CD4-positive, alpha-beta T cell treated with Interleukin-15 for 4 hours (primary cell): ENCODE measurements around the gene ODF2L.

Source experiments
- DNase-seq: peaks from one replicate; pipeline ENCODE4 v3.0.0-alpha.2; 2020; ENCODE audit warnings: low spot score

The ODF2L gene

GRCh38 chr1:86395751-86396497 is at the start of gene ODF2L:
Gene ODF2L, minus strand, starts transcription at chr1:86396323. Its CDS starts 9,296 bp downstream, at chr1:86387027.
- peak; percentile 88 for DNase-seq

- DNase-seq = no peak
Measured at GRCh38 chr1:86445919-86446318, 49.8 kb upstream of the ODF2L start.

GRCh38 chr1:86441997-86442396 is 45.9 kb upstream of the ODF2L start:
- no peak for DNase-seq

- no peak for DNase-seq
Measured at GRCh38 chr1:86441581-86441980, 45.5 kb upstream of the ODF2L start.

- no peak for DNase-seq
Measured at GRCh38 chr1:86436041-86436440, 39.9 kb upstream of the ODF2L start.

GRCh38 chr1:86435327-86435726 is 39.2 kb upstream of the ODF2L start:
- DNase-seq = no peak

- no peak for DNase-seq
Measured at GRCh38 chr1:86434059-86434458, 37.9 kb upstream of the ODF2L start.

- DNase-seq = no peak
Measured at GRCh38 chr1:86430376-86430775, 34.3 kb upstream of the ODF2L start.

- peak; percentile 25 for DNase-seq
Measured at GRCh38 chr1:86429835-86430234, 33.7 kb upstream of the ODF2L start.

- no peak for DNase-seq
Measured at GRCh38 chr1:86429122-86429725, 33.1 kb upstream of the ODF2L start.

- DNase-seq = no peak
Measured at GRCh38 chr1:86423873-86424272, 27.8 kb upstream of the ODF2L start, which contains the start of gene CLCA2. Gene CLCA2, plus strand, starts transcription at chr1:86424171. Its CDS starts 77 bp downstream, at chr1:86424248.

- no peak for DNase-seq
Measured at GRCh38 chr1:86423473-86423872, 27.4 kb upstream of the ODF2L start.

- DNase-seq = no peak
Measured at GRCh38 chr1:86421601-86422280, 25.6 kb upstream of the ODF2L start.

- DNase-seq = peak; percentile 54
Measured at GRCh38 chr1:86419277-86419903, 23.3 kb upstream of the ODF2L start.

- no peak for DNase-seq
Measured at GRCh38 chr1:86416343-86416742, 20.2 kb upstream of the ODF2L start.

- DNase-seq = no peak
Measured at GRCh38 chr1:86410879-86411278, 14.8 kb upstream of the ODF2L start.

- no peak for DNase-seq
Measured at GRCh38 chr1:86409416-86410021, 13.4 kb upstream of the ODF2L start.

- no peak for DNase-seq
Measured at GRCh38 chr1:86396498-86396890, 371 bp upstream of the ODF2L start.

GRCh38 chr1:86394416-86394815 is 1.7 kb downstream of the ODF2L start:
- DNase-seq = no peak

- DNase-seq = peak; percentile 26
Measured at GRCh38 chr1:86389307-86389706, 6.8 kb downstream of the ODF2L start.

GRCh38 chr1:86388777-86389176 is 7.3 kb downstream of the ODF2L start:
- no peak for DNase-seq
